ENCODE data around the gene SKAP1.

- TF ChIP-seq, protein P1, sequence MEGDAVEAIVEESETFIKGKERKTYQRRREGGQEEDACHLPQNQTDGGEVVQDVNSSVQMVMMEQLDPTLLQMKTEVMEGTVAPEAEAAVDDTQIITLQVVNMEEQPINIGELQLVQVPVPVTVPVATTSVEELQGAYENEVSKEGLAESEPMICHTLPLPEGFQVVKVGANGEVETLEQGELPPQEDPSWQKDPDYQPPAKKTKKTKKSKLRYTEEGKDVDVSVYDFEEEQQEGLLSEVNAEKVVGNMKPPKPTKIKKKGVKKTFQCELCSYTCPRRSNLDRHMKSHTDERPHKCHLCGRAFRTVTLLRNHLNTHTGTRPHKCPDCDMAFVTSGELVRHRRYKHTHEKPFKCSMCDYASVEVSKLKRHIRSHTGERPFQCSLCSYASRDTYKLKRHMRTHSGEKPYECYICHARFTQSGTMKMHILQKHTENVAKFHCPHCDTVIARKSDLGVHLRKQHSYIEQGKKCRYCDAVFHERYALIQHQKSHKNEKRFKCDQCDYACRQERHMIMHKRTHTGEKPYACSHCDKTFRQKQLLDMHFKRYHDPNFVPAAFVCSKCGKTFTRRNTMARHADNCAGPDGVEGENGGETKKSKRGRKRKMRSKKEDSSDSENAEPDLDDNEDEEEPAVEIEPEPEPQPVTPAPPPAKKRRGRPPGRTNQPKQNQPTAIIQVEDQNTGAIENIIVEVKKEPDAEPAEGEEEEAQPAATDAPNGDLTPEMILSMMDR (conservative IDR thresholded peaks at IDR 0.05 in 1 of 2, IDR thresholded peaks at IDR 0.05 in 1 of 2; ENCODE audit: extremely low read depth in 1 of 2, insufficient read depth in 1 of 2, low read depth in 1 of 2, low read length in 2 of 2) = no peak
- TF ChIP-seq EZH2 (IDR thresholded peaks at IDR 0.05; ENCODE audit: borderline replicate concordance, low read length) = no peak
These were observed 239.1 kb downstream of the SKAP1 start for GRCh38 chr17:48190871-48191270.

Data from mammary epithelial cell (primary cell).